IMR-90 (cell line): ENCODE results near the gene NCAPG2. TPM values are rescaled to one million over a fixed set of nuclear protein-coding genes. Genes with fewer than 3 reads are reported as not detected.

ENCODE experiments used
- ATAC-seq: fragments of 200-7000 bp; cut with Tn5 transposase; 2 replicates; pipeline ENCODE4 v1.9.1; 2020; ENCODE audit warnings: low read depth, mild to moderate bottlenecking, moderate library complexity
- BruUV-seq: library from RNA; stranded (reverse); fragments of 400-500 nt; replicated peaks from 2 replicates; lab custom pipeline; 2021; lab: Mats Ljungman, UMichigan
- CTCF ChIA-PET: fragments of 300-600 bp; formaldehyde crosslinking; extraction: SDS; loops from one replicate; lab custom pipeline; 2021; ENCODE audit warnings: antibody characterized with exemption; lab: Yijun Ruan, JAX
- POLR2A ChIA-PET: fragments of 300-600 bp; sonication (Branson Sonifier 250); formaldehyde crosslinking; loops from one replicate; lab custom pipeline; 2022; ENCODE audit warnings: antibody characterized with exemption; ENCODE audit not compliant: unreplicated experiment; lab: Charles Lee
- DNase-seq: peaks from one replicate; pipeline ENCODE4 v3.0.0; 2013
- H2AFZ ChIP-seq: replicated peaks from 2 replicates; pipeline ENCODE3; 2013; ENCODE audit warnings: low read length, mild to moderate bottlenecking; ENCODE audit not compliant: poor library complexity
- H2AK5ac ChIP-seq: 2 replicates; pipeline ENCODE4 v1.6.1; 2013; ENCODE audit warnings: low read depth, low read length, inconsistent platforms
- H2AK9ac ChIP-seq: replicated peaks from 2 replicates; pipeline ENCODE3; 2013; ENCODE audit warnings: mild to moderate bottlenecking, low read depth, low read length, moderate library complexity; ENCODE audit not compliant: poor library complexity
- H2BK120ac ChIP-seq: 2 replicates; pipeline ENCODE4 v1.6.1; 2013; ENCODE audit warnings: low read depth, low read length, inconsistent platforms
- H2BK15ac ChIP-seq: 3 replicates; pipeline ENCODE4 v1.6.1; 2013; ENCODE audit warnings: low read depth, low read length, inconsistent platforms
- H2BK20ac ChIP-seq: 2 replicates; pipeline ENCODE4 v1.6.1; 2013; ENCODE audit warnings: low read depth, mild to moderate bottlenecking, inconsistent platforms, low read length, moderate library complexity
- H2BK5ac ChIP-seq: 2 replicates; pipeline ENCODE4 v1.6.1; 2013; ENCODE audit warnings: mild to moderate bottlenecking, low read depth, low read length, inconsistent platforms; ENCODE audit not compliant: poor library complexity, severe bottlenecking
- H3K14ac ChIP-seq: replicated peaks from 2 replicates; pipeline ENCODE4 v1.6.1; 2013; ENCODE audit warnings: low read depth, low read length, inconsistent platforms
- H3K18ac ChIP-seq: 2 replicates; pipeline ENCODE4 v1.6.1; 2013; ENCODE audit warnings: low read depth, low read length, control low read depth
- H3K23ac ChIP-seq: 2 replicates; pipeline ENCODE4 v1.6.1; 2013; ENCODE audit warnings: low read depth, low read length, inconsistent platforms
- H3K27ac ChIP-seq: 2 replicates; pipeline ENCODE4 v1.5.1; 2013; ENCODE audit warnings: mild to moderate bottlenecking, control low read depth, low read length; ENCODE audit not compliant: insufficient read depth
- H3K27me3 ChIP-seq: 2 replicates; pipeline ENCODE4 v1.6.1; 2013; ENCODE audit warnings: low read length; ENCODE audit not compliant: control insufficient read depth, insufficient read depth
- H3K36me3 ChIP-seq: 2 replicates; pipeline ENCODE4 v1.6.1; 2013; ENCODE audit warnings: low read length, mixed read lengths; ENCODE audit not compliant: control insufficient read depth, insufficient read depth
- H3K4ac ChIP-seq: 2 replicates; pipeline ENCODE4 v1.6.1; 2013; ENCODE audit warnings: low read depth, low read length, inconsistent platforms
- H3K4me1 ChIP-seq: 2 replicates; pipeline ENCODE4 v1.6.1; 2013; ENCODE audit warnings: low read length, mixed read lengths; ENCODE audit not compliant: control insufficient read depth, insufficient read depth
- H3K4me2 ChIP-seq: 2 replicates; pipeline ENCODE4 v1.6.1; 2013; ENCODE audit warnings: low read depth, mild to moderate bottlenecking, control low read depth, low read length, moderate library complexity
- H3K4me3 ChIP-seq: 2 replicates; pipeline ENCODE4 v1.5.1; 2013; ENCODE audit warnings: low read depth, mild to moderate bottlenecking, control low read depth, low read length, moderate library complexity; ENCODE audit not compliant: insufficient read depth
- H3K56ac ChIP-seq: 2 replicates; pipeline ENCODE4 v1.6.1; 2013; ENCODE audit warnings: low read length, inconsistent platforms; ENCODE audit not compliant: insufficient read depth; ENCODE audit errors: extremely low read depth
- H3K79me1 ChIP-seq, 2 experiments: 2 replicates each; pipeline ENCODE4 v1.6.1; 2013; ENCODE audit warnings: low read length in 2 of 2, inconsistent platforms in 1 of 2, low read depth in 1 of 2
- H3K9ac ChIP-seq: 2 replicates; pipeline ENCODE4 v1.6.1; 2013; ENCODE audit warnings: low read depth, low read length, control low read depth
- H3K9me1 ChIP-seq: 2 replicates; pipeline ENCODE4 v1.6.1; 2013; ENCODE audit warnings: low read length, inconsistent platforms; ENCODE audit not compliant: insufficient read depth
- H3K9me3 ChIP-seq: 2 replicates; pipeline ENCODE4 v1.6.1; 2013; ENCODE audit warnings: low read length; ENCODE audit not compliant: control insufficient read depth, insufficient read depth
- H4K20me1 ChIP-seq: 2 replicates; pipeline ENCODE4 v1.6.1; 2013; ENCODE audit warnings: low read length, inconsistent platforms; ENCODE audit not compliant: insufficient read depth
- H4K5ac ChIP-seq: 2 replicates; pipeline ENCODE4 v1.6.1; 2013; ENCODE audit warnings: mild to moderate bottlenecking, low read depth, low read length, control low read depth
- H4K8ac ChIP-seq, 2 experiments: 2 replicates each; pipeline ENCODE4 v1.6.1; 2013; ENCODE audit warnings: low read depth in 2 of 2, low read length in 2 of 2, control low read depth in 1 of 2, inconsistent platforms in 1 of 2
- H4K91ac ChIP-seq: 2 replicates; pipeline ENCODE4 v1.6.1; 2013; ENCODE audit warnings: low read depth, low read length, inconsistent platforms; ENCODE audit not compliant: insufficient read depth
- RCOR1 ChIP-seq: IDR thresholded peaks from 2 replicates; pipeline ENCODE4 v1.6.1; 2012; ENCODE audit warnings: mild to moderate bottlenecking, low read length, improper control_type of control experiment; ENCODE audit not compliant: insufficient replicate concordance
- WGBS, 2 experiments: methylation state at CpG; one replicate each; pipeline versions ENCODE4 v1.1.5 to v1.1.7; 2013; ENCODE audit warnings: missing lambda C conversion rate in 2 of 2; ENCODE audit not compliant: insufficient read length in 1 of 2; ENCODE audit errors: extremely low coverage in 2 of 2; 5-methylcytosine and 5-hydroxymethylcytosine counted together
- dilution Hi-C: fragments of 300-500 bp; cut with HindIII; formaldehyde crosslinking; loops from one replicate; pipeline ENCODE4 v1.14.3; 2018; ENCODE audit warnings: low sequenced_read_pairs; ENCODE audit not compliant: unreplicated experiment
- in situ Hi-C: fragments of 300-500 bp; cut with MboI; formaldehyde crosslinking; loops from 3 replicates; pipeline ENCODE4 v1.14.3; 2019; ENCODE audit warnings: low sequenced_read_pairs, inconsistent platforms, mixed read lengths
- intact Hi-C: fragments of 100-400 bp; cut with micrococcal nuclease; formaldehyde crosslinking; loops from 2 replicates; pipeline ENCODE4 v1.10.0; 2022
- polyA plus RNA-seq, 3 experiments: library from polyadenylated mRNA; depleted of rRNA; stranded (reverse); fragments of >200 nt; gene quantifications; 2 replicates each; pipeline ENCODE4 v1.2.3, GENCODE V29; 2012; ENCODE audit warnings: low replicate concordance in 1 of 3
- total RNA-seq: library from RNA; depleted of rRNA; stranded (reverse); fragments of >200 nt; gene quantifications from 2 replicates; pipeline ENCODE4 v1.2.3, GENCODE V29; 2012

The NCAPG2 gene
- total and polyA plus RNA-seq, 2 of the 4 experiments (the other 2 are of a cell fraction): 25.6 to 25.8 TPM

- Histone ChIP-seq H3K23ac (no peak overlapping the region), H3K79me1 (peaks cover 13 to 31% of the 10 kb centered on the region in 2 experiments), H3K4ac (peak overlapping the region; percentile 83), H2AFZ (no peak overlapping the region), H4K5ac (no peak overlapping the region; the same call in 1 of the 2 replicates), H3K56ac (no peak overlapping the region), H2BK5ac (no peak overlapping the region), H3K9ac (no peak overlapping the region), H3K14ac (0 out of 2 replicates have a peak overlapping the region, but pooled peaks have one; percentile 8), H4K8ac (peak overlapping the region; percentile 11 to 20; a peak in 1 of 4 replicates), H2BK20ac (peak overlapping the region; percentile 3), H3K4me3 (no peak overlapping the region), H3K36me3 (peaks cover 11% of the 10 kb centered on the region), H3K4me2 (no peak overlapping the region), H2AK9ac (no peak overlapping the region), H3K9me3 (no peaks in the 10 kb centered on the region), H3K18ac (peak overlapping the region; percentile 11; the same call in 1 of the 2 replicates), H4K20me1 (no peaks in the 10 kb centered on the region), H3K4me1 (peaks cover 18% of the 10 kb centered on the region), H3K27me3 (no peaks in the 10 kb centered on the region), H2BK15ac (peak overlapping the region; percentile 81; the same call in 1 of the 3 replicates), H4K91ac (peak overlapping the region; percentile 49), H2BK120ac (peak overlapping the region; percentile 69), H2AK5ac (peak overlapping the region; percentile 94), H3K9me1 (peaks cover 16% of the 10 kb centered on the region), H3K27ac (peak overlapping the region; percentile 29; the same call in 1 of the 2 replicates)
- in situ Hi-C loops (no loop called here), dilution Hi-C loops (no loop called here), intact Hi-C loops (loop anchor here (2.0 kb wide), 1 partner anchor 51 kb away; no protein-coding TSS in a partner anchor)
- DNase-seq (no peak), ATAC-seq (no peak)
- BruUV-seq: no TSS peak
- WGBS, 2 experiments: no CpG with 5 or more reads among the region's 11 CpGs
- TF ChIP-seq RCOR1: no peak
- ChIA-PET CTCF (interaction anchor here (0.6 to 1.9 kb wide), 2 partner anchors 38 to 325 kb away, joined by 4 read pairs; no protein-coding TSS in a partner anchor), POLR2A (no interaction called here)
These were observed 52.5 kb downstream of the NCAPG2 start for GRCh38 chr7:158651968-158652565.
